GM19468 (cell line): ENCODE measurements around the gene TFDP2.
"Not testable (repeated sequence)": the region's sequence is repeated elsewhere in the genome, so short reads cannot be mapped to it uniquely, and the experiment has no call there.

Experiments
- ATAC-seq: cut with Tn5 transposase; IDR thresholded peaks from one replicate; pipeline ENCODE4 v1.9.1; 2021; ENCODE audit warnings: mild to moderate bottlenecking, moderate library complexity, moderate number of reproducible peaks; ENCODE audit not compliant: unreplicated experiment; ENCODE audit errors: extremely low read depth

TFDP2 gene

GRCh38 chr3:142129516-142130171, 19.7 kb downstream of the TFDP2 start:
- ATAC-seq: no peak

- no peak for ATAC-seq
Measured at GRCh38 chr3:142127941-142128658, 21.2 kb downstream of the TFDP2 start.

- ATAC-seq: no peak
Measured at GRCh38 chr3:142124243-142124642, 25.1 kb downstream of the TFDP2 start.

- ATAC-seq: no peak
Measured at GRCh38 chr3:142120707-142121106, 28.6 kb downstream of the TFDP2 start.

- no peak for ATAC-seq
Measured at GRCh38 chr3:142118911-142119310, 30.4 kb downstream of the TFDP2 start.

GRCh38 chr3:142117056-142117851, 32.1 kb downstream of the TFDP2 start:
- ATAC-seq: no peak

GRCh38 chr3:142115867-142116668, 33.3 kb downstream of the TFDP2 start:
- ATAC-seq: no peak

- ATAC-seq: no peak
Measured at GRCh38 chr3:142112601-142113000, 36.7 kb downstream of the TFDP2 start.

GRCh38 chr3:142106548-142106947, 42.8 kb downstream of the TFDP2 start:
- no peak for ATAC-seq

- no peak for ATAC-seq
Measured at GRCh38 chr3:142105991-142106390, 43.4 kb downstream of the TFDP2 start.

GRCh38 chr3:142104763-142105162, 44.6 kb downstream of the TFDP2 start:
- no peak for ATAC-seq

GRCh38 chr3:142098964-142099363, 50.4 kb downstream of the TFDP2 start:
- ATAC-seq: no peak

GRCh38 chr3:142097099-142097843, 52.1 kb downstream of the TFDP2 start:
- no peak for ATAC-seq

GRCh38 chr3:142095841-142096240, 53.5 kb downstream of the TFDP2 start:
- no peak for ATAC-seq

- ATAC-seq: not testable (repeated sequence)
Measured at GRCh38 chr3:142088925-142089324, 60.4 kb downstream of the TFDP2 start.

GRCh38 chr3:142088522-142088921, 60.8 kb downstream of the TFDP2 start:
- no peak for ATAC-seq

GRCh38 chr3:142087676-142088075, 61.7 kb downstream of the TFDP2 start:
- no peak for ATAC-seq

- ATAC-seq: no peak
Measured at GRCh38 chr3:142086581-142087090, 62.7 kb downstream of the TFDP2 start.

- ATAC-seq: no peak
Measured at GRCh38 chr3:142081178-142081577, 68.2 kb downstream of the TFDP2 start.
